IMR-90 (cell line): ENCODE measurements around the gene KIR2DL4. TPM values are rescaled to one million over a fixed set of nuclear protein-coding genes. Genes with fewer than 3 reads are reported as not detected.

Experiments used
- ATAC-seq: fragments of 200-7000 bp; cut with Tn5 transposase; 2 replicates; pipeline ENCODE4 v1.9.1; 2020; ENCODE audit warnings: low read depth, mild to moderate bottlenecking, moderate library complexity
- BruUV-seq: library from RNA; stranded (reverse); fragments of 400-500 nt; replicated peaks from 2 replicates; lab custom pipeline; 2021; lab: Mats Ljungman, UMichigan
- CTCF ChIA-PET: fragments of 300-600 bp; formaldehyde crosslinking; extraction: SDS; loops from one replicate; lab custom pipeline; 2021; ENCODE audit warnings: antibody characterized with exemption; lab: Yijun Ruan, JAX
- POLR2A ChIA-PET: fragments of 300-600 bp; sonication (Branson Sonifier 250); formaldehyde crosslinking; loops from one replicate; lab custom pipeline; 2022; ENCODE audit warnings: antibody characterized with exemption; ENCODE audit not compliant: unreplicated experiment; lab: Charles Lee
- DNase-seq: peaks from one replicate; pipeline ENCODE4 v3.0.0; 2013
- H2AFZ ChIP-seq: replicated peaks from 2 replicates; pipeline ENCODE3; 2013; ENCODE audit warnings: low read length, mild to moderate bottlenecking; ENCODE audit not compliant: poor library complexity
- H2AK5ac ChIP-seq: 2 replicates; pipeline ENCODE4 v1.6.1; 2013; ENCODE audit warnings: low read depth, low read length, inconsistent platforms
- H2AK9ac ChIP-seq: replicated peaks from 2 replicates; pipeline ENCODE3; 2013; ENCODE audit warnings: mild to moderate bottlenecking, low read depth, low read length, moderate library complexity; ENCODE audit not compliant: poor library complexity
- H2BK120ac ChIP-seq: 2 replicates; pipeline ENCODE4 v1.6.1; 2013; ENCODE audit warnings: low read depth, low read length, inconsistent platforms
- H2BK15ac ChIP-seq: 3 replicates; pipeline ENCODE4 v1.6.1; 2013; ENCODE audit warnings: low read depth, low read length, inconsistent platforms
- H2BK20ac ChIP-seq: 2 replicates; pipeline ENCODE4 v1.6.1; 2013; ENCODE audit warnings: low read depth, mild to moderate bottlenecking, inconsistent platforms, low read length, moderate library complexity
- H2BK5ac ChIP-seq: 2 replicates; pipeline ENCODE4 v1.6.1; 2013; ENCODE audit warnings: mild to moderate bottlenecking, low read depth, low read length, inconsistent platforms; ENCODE audit not compliant: poor library complexity, severe bottlenecking
- H3K14ac ChIP-seq: replicated peaks from 2 replicates; pipeline ENCODE4 v1.6.1; 2013; ENCODE audit warnings: low read depth, low read length, inconsistent platforms
- H3K18ac ChIP-seq: 2 replicates; pipeline ENCODE4 v1.6.1; 2013; ENCODE audit warnings: low read depth, low read length, control low read depth
- H3K23ac ChIP-seq: 2 replicates; pipeline ENCODE4 v1.6.1; 2013; ENCODE audit warnings: low read depth, low read length, inconsistent platforms
- H3K27ac ChIP-seq: 2 replicates; pipeline ENCODE4 v1.5.1; 2013; ENCODE audit warnings: mild to moderate bottlenecking, control low read depth, low read length; ENCODE audit not compliant: insufficient read depth
- H3K27me3 ChIP-seq: 2 replicates; pipeline ENCODE4 v1.6.1; 2013; ENCODE audit warnings: low read length; ENCODE audit not compliant: control insufficient read depth, insufficient read depth
- H3K36me3 ChIP-seq: 2 replicates; pipeline ENCODE4 v1.6.1; 2013; ENCODE audit warnings: low read length, mixed read lengths; ENCODE audit not compliant: control insufficient read depth, insufficient read depth
- H3K4ac ChIP-seq: 2 replicates; pipeline ENCODE4 v1.6.1; 2013; ENCODE audit warnings: low read depth, low read length, inconsistent platforms
- H3K4me1 ChIP-seq: 2 replicates; pipeline ENCODE4 v1.6.1; 2013; ENCODE audit warnings: low read length, mixed read lengths; ENCODE audit not compliant: control insufficient read depth, insufficient read depth
- H3K4me2 ChIP-seq: 2 replicates; pipeline ENCODE4 v1.6.1; 2013; ENCODE audit warnings: low read depth, mild to moderate bottlenecking, control low read depth, low read length, moderate library complexity
- H3K4me3 ChIP-seq: 2 replicates; pipeline ENCODE4 v1.5.1; 2013; ENCODE audit warnings: low read depth, mild to moderate bottlenecking, control low read depth, low read length, moderate library complexity; ENCODE audit not compliant: insufficient read depth
- H3K56ac ChIP-seq: 2 replicates; pipeline ENCODE4 v1.6.1; 2013; ENCODE audit warnings: low read length, inconsistent platforms; ENCODE audit not compliant: insufficient read depth; ENCODE audit errors: extremely low read depth
- H3K79me1 ChIP-seq, 2 experiments: 2 replicates each; pipeline ENCODE4 v1.6.1; 2013; ENCODE audit warnings: low read length in 2 of 2, inconsistent platforms in 1 of 2, low read depth in 1 of 2
- H3K9ac ChIP-seq: 2 replicates; pipeline ENCODE4 v1.6.1; 2013; ENCODE audit warnings: low read depth, low read length, control low read depth
- H3K9me1 ChIP-seq: 2 replicates; pipeline ENCODE4 v1.6.1; 2013; ENCODE audit warnings: low read length, inconsistent platforms; ENCODE audit not compliant: insufficient read depth
- H3K9me3 ChIP-seq: 2 replicates; pipeline ENCODE4 v1.6.1; 2013; ENCODE audit warnings: low read length; ENCODE audit not compliant: control insufficient read depth, insufficient read depth
- H4K20me1 ChIP-seq: 2 replicates; pipeline ENCODE4 v1.6.1; 2013; ENCODE audit warnings: low read length, inconsistent platforms; ENCODE audit not compliant: insufficient read depth
- H4K5ac ChIP-seq: 2 replicates; pipeline ENCODE4 v1.6.1; 2013; ENCODE audit warnings: mild to moderate bottlenecking, low read depth, low read length, control low read depth
- H4K8ac ChIP-seq, 2 experiments: 2 replicates each; pipeline ENCODE4 v1.6.1; 2013; ENCODE audit warnings: low read depth in 2 of 2, low read length in 2 of 2, control low read depth in 1 of 2, inconsistent platforms in 1 of 2
- H4K91ac ChIP-seq: 2 replicates; pipeline ENCODE4 v1.6.1; 2013; ENCODE audit warnings: low read depth, low read length, inconsistent platforms; ENCODE audit not compliant: insufficient read depth
- BHLHE40 ChIP-seq: fragments of 150-350 bp; IDR thresholded peaks from 2 replicates; pipeline ENCODE4 v1.6.1; 2016; ENCODE audit warnings: mild to moderate bottlenecking, low read depth, low read length
- CHD1 ChIP-seq: IDR thresholded peaks from 2 replicates; pipeline ENCODE4 v1.6.1; 2012; ENCODE audit warnings: low read depth, low read length, improper control_type of control experiment
- FOS ChIP-seq: fragments of 150-350 bp; IDR thresholded peaks from 2 replicates; pipeline ENCODE4 v1.6.1; 2016; ENCODE audit warnings: low read depth, low read length
- MAZ ChIP-seq: IDR thresholded peaks from 2 replicates; pipeline ENCODE4 v1.6.1; 2012; ENCODE audit warnings: low read depth, mild to moderate bottlenecking, low read length, improper control_type of control experiment, moderate library complexity, borderline replicate concordance
- MXI1 ChIP-seq: IDR thresholded peaks from 2 replicates; pipeline ENCODE4 v1.6.1; 2012; ENCODE audit warnings: low read depth, mild to moderate bottlenecking, low read length, moderate library complexity, borderline replicate concordance
- NFE2L2 ChIP-seq: fragments of 150-350 bp; IDR thresholded peaks from 2 replicates; pipeline ENCODE4 v1.6.1; 2016; ENCODE audit warnings: low read depth, mild to moderate bottlenecking, low read length
- POLR2A ChIP-seq: IDR thresholded peaks from 2 replicates; pipeline ENCODE4 v1.6.1; 2012; ENCODE audit warnings: mild to moderate bottlenecking, low read depth, low read length
- RAD21 ChIP-seq: IDR thresholded peaks from 2 replicates; pipeline ENCODE4 v1.6.1; 2012; ENCODE audit warnings: low read length, improper control_type of control experiment
- RCOR1 ChIP-seq: IDR thresholded peaks from 2 replicates; pipeline ENCODE4 v1.6.1; 2012; ENCODE audit warnings: mild to moderate bottlenecking, low read length, improper control_type of control experiment; ENCODE audit not compliant: insufficient replicate concordance
- SMC3 ChIP-seq: fragments of 150-350 bp; IDR thresholded peaks from 2 replicates; pipeline ENCODE4 v1.6.1; 2016; ENCODE audit warnings: low read depth, mild to moderate bottlenecking, antibody characterized with exemption, low read length, moderate library complexity
- WGBS, 2 experiments: methylation state at CpG; one replicate each; pipeline versions ENCODE4 v1.1.5 to v1.1.7; 2013; ENCODE audit warnings: missing lambda C conversion rate in 2 of 2; ENCODE audit not compliant: insufficient read length in 1 of 2; ENCODE audit errors: extremely low coverage in 2 of 2; 5-methylcytosine and 5-hydroxymethylcytosine counted together
- dilution Hi-C: fragments of 300-500 bp; cut with HindIII; formaldehyde crosslinking; loops from one replicate; pipeline ENCODE4 v1.14.3; 2018; ENCODE audit warnings: low sequenced_read_pairs; ENCODE audit not compliant: unreplicated experiment
- in situ Hi-C: fragments of 300-500 bp; cut with MboI; formaldehyde crosslinking; loops from 3 replicates; pipeline ENCODE4 v1.14.3; 2019; ENCODE audit warnings: low sequenced_read_pairs, inconsistent platforms, mixed read lengths
- intact Hi-C: fragments of 100-400 bp; cut with micrococcal nuclease; formaldehyde crosslinking; loops from 2 replicates; pipeline ENCODE4 v1.10.0; 2022
- polyA plus RNA-seq, 3 experiments: library from polyadenylated mRNA; depleted of rRNA; stranded (reverse); fragments of >200 nt; gene quantifications; 2 replicates each; pipeline ENCODE4 v1.2.3, GENCODE V29; 2012; ENCODE audit warnings: low replicate concordance in 1 of 3
- total RNA-seq: library from RNA; depleted of rRNA; stranded (reverse); fragments of >200 nt; gene quantifications from 2 replicates; pipeline ENCODE4 v1.2.3, GENCODE V29; 2012

Gene KIR2DL4
- total and polyA plus RNA-seq, 2 of the 4 experiments (the other 2 are of a cell fraction), result not detected

DNA sequence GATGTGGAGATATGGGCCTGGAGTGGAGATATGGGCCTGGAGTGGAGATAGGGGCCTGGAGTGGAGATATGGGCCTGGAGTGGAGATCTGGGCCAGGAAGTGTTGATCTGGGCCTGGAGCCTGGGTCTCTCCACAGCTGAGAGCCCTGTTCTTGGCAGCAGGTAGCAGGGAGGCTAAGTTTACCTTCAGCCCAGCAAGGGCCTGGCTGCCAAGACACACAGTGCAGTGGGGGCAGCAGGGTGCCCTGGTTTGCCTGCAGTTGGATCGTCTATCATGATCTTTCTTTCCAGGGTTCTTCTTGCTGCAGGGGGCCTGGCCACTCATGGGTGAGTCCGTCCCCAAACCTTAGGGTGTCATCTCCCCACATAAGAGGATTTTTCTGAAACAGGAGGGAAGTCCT is 47.5 kb downstream of the KIR2DL4 start:
- no peak overlapping the region for H4K8ac ChIP-seq
- no peak overlapping the region for H2BK5ac ChIP-seq
- POLR2A ChIA-PET, result no interaction called here
- H3K18ac ChIP-seq, result no peak overlapping the region
- H2AFZ ChIP-seq, result no peak overlapping the region
- H2BK120ac ChIP-seq, result no peak overlapping the region
- H4K20me1 ChIP-seq, result no peaks in the 10 kb centered on the region
- H3K23ac ChIP-seq, result no peak overlapping the region
- H4K91ac ChIP-seq, result no peak overlapping the region
- H3K56ac ChIP-seq, result no peak overlapping the region
- dilution Hi-C loops, result no loop called here
- H3K9me1 ChIP-seq, result no peaks in the 10 kb centered on the region
- no peaks in the 10 kb centered on the region for H3K4me1 ChIP-seq
- no peaks in the 10 kb centered on the region for H3K79me1 ChIP-seq
- no peaks in the 10 kb centered on the region for H3K36me3 ChIP-seq
- no peak for DNase-seq
- no peak overlapping the region for H3K9ac ChIP-seq
- ATAC-seq, result no peak
- H2AK5ac ChIP-seq, result no peak overlapping the region
- H3K4ac ChIP-seq, result no peak overlapping the region
- no peak overlapping the region for H3K4me2 ChIP-seq
- intact Hi-C loops, result no loop called here
- H2BK20ac ChIP-seq, result no peak overlapping the region
- in situ Hi-C loops, result no loop called here
- H3K27ac ChIP-seq, result no peak overlapping the region
- H3K14ac ChIP-seq, result no peak overlapping the region
- no peak overlapping the region for H4K5ac ChIP-seq
- H2AK9ac ChIP-seq, result no peak overlapping the region
- WGBS, 2 experiments, result no CpG with 5 or more reads among the region's 2 CpGs
- no peak overlapping the region for H3K4me3 ChIP-seq
- H3K9me3 ChIP-seq, result peaks cover 38% of the 10 kb centered on the region
- no peak overlapping the region for H2BK15ac ChIP-seq
- no TSS peak for BruUV-seq
- TF ChIP-seq NFE2L2 (no peak), POLR2A (no peak), RAD21 (no peak), MXI1 (no peak), BHLHE40 (no peak), SMC3 (no peak), FOS (no peak), MAZ (no peak), RCOR1 (no peak), CHD1 (no peak)
- no peaks in the 10 kb centered on the region for H3K27me3 ChIP-seq
- CTCF ChIA-PET, result no interaction called here
